SU-DHL-6 (cell line): ENCODE measurements around the gene FAM184B.

ENCODE experiments used
- H2AFZ ChIP-seq: fragments of 200-600 bp; sonication (generic); 2 replicates; pipeline ENCODE4 v1.6.1; 2014; ENCODE audit warnings: low read depth, mild to moderate bottlenecking, moderate library complexity, mixed read lengths, antibody characterized with exemption, low read length; ENCODE audit not compliant: severe bottlenecking
- H3F3A ChIP-seq: fragments of 200-600 bp; shearing (Covaris generic); 2 replicates; pipeline ENCODE4 v1.6.0; 2016; ENCODE audit warnings: antibody characterized with exemption, mild to moderate bottlenecking; ENCODE audit not compliant: insufficient read depth
- H3K27ac ChIP-seq: fragments of 200-600 bp; sonication (generic); 2 replicates; pipeline ENCODE4 v1.5.1; 2016; ENCODE audit warnings: low read depth, mild to moderate bottlenecking, low read length, moderate library complexity, mixed read lengths
- H3K27me3 ChIP-seq: fragments of 200-600 bp; sonication (generic), shearing (Covaris generic); 2 replicates; pipeline ENCODE4 v1.6.0; 2014; ENCODE audit warnings: mild to moderate bottlenecking, low read length
- H3K36me3 ChIP-seq: fragments of 200-600 bp; sonication (generic); 2 replicates; pipeline ENCODE4 v1.6.1; 2014; ENCODE audit warnings: mild to moderate bottlenecking, low read length, mixed read lengths
- H3K4me2 ChIP-seq: fragments of 300-600, 200-600 bp; shearing (Covaris generic), sonication (generic); 2 replicates; pipeline ENCODE4 v1.6.0; 2014; ENCODE audit warnings: low read length, low read depth, mild to moderate bottlenecking; ENCODE audit not compliant: poor library complexity, severe bottlenecking
- H3K4me3 ChIP-seq: fragments of 200-600 bp; sonication (generic); 2 replicates; pipeline ENCODE4 v1.5.1; 2014; ENCODE audit warnings: antibody characterized with exemption, low read length, mild to moderate bottlenecking, mixed read lengths; ENCODE audit not compliant: insufficient read depth, poor library complexity, severe bottlenecking
- H3K79me2 ChIP-seq: fragments of 200-600 bp; sonication (generic); 2 replicates; pipeline ENCODE4 v1.6.1; 2014; ENCODE audit warnings: mild to moderate bottlenecking, low read length, moderate library complexity; ENCODE audit not compliant: insufficient read depth
- H3K9ac ChIP-seq: fragments of 200-600 bp; sonication (generic); 2 replicates; pipeline ENCODE4 v1.7.0; 2014; ENCODE audit warnings: mild to moderate bottlenecking, low read length
- H3K9me2 ChIP-seq: fragments of 200-600 bp; sonication (generic); replicated peaks from 2 replicates; pipeline ENCODE4 v1.6.1; 2014; ENCODE audit warnings: low read length; ENCODE audit not compliant: insufficient read depth
- H3K9me3 ChIP-seq: fragments of 200-600 bp; sonication (generic); 2 replicates; pipeline ENCODE4 v1.6.1; 2014; ENCODE audit warnings: low read length, mixed read lengths; ENCODE audit not compliant: insufficient read depth
- H4K20me1 ChIP-seq: fragments of 200-600 bp; sonication (generic); 2 replicates; pipeline ENCODE4 v1.6.1; 2014; ENCODE audit warnings: low read depth, mild to moderate bottlenecking, antibody characterized with exemption, low read length, moderate library complexity, mixed read lengths
- EZH2phosphoT487 ChIP-seq: fragments of 200-600 bp; sonication (generic), shearing (Covaris generic); conservative IDR thresholded peaks from 2 replicates; pipeline ENCODE4 v1.6.1; 2018; ENCODE audit warnings: mild to moderate bottlenecking, antibody characterized with exemption, low read length, moderate library complexity, mixed read lengths
- TF ChIP-seq, protein P1 (sequence below): fragments of 200-600 bp; sonication (generic); IDR thresholded peaks from one replicate; pipeline ENCODE4 v1.5.1; 2017; ENCODE audit warnings: antibody characterized with exemption, mild to moderate bottlenecking, low read length, moderate library complexity; ENCODE audit not compliant: insufficient read depth, poor library complexity, severe bottlenecking

Gene FAM184B

DNA sequence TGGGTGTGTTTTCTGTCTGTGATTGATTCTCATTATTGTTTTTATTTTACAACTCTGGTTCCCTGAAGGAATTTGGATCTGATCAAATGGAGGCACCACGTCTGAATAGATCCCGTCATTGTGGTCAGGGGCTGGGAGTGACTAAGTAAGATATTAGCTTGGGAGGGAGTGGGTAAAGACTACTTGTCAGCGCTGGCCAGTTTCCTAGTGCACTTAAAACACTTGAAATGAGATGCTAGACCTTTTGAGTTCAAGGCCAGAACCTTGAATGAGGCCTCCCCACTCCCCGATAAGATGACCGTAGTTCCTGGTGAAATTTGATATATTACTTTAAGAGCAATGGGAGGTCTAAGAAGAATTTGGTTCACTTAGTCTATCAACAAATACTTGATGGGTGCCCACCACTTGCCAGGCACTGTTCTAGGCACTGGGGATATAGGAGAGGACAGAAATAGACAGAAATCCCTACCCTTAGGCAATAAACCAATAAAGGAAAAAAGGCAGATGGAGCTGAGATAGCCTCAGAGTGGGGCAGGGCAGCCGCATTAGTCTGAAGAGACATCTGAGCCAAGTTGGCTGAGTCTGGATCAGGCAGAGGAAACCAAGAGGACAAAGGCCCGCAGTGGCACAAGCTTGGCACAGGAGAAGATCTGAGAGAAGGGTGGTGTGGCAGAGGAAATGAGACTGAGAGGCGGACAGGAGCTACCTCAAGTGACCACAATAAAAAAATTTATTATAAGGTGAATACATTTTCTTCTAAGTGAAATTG, 11.8 kb downstream of the FAM184B start:
- Histone ChIP-seq H3K9me3 (no peaks in the 10 kb centered on the region), H3K9me2 (no peaks in the 10 kb centered on the region), H3K36me3 (no peaks in the 10 kb centered on the region), H2AFZ (no peak overlapping the region), H3K9ac (no peak overlapping the region), H3F3A (no peaks in the 10 kb centered on the region), H3K4me3 (no peak overlapping the region), H4K20me1 (no peaks in the 10 kb centered on the region), H3K4me2 (no peak overlapping the region), H3K27ac (no peak overlapping the region), H3K79me2 (no peaks in the 10 kb centered on the region), H3K27me3 (no peaks in the 10 kb centered on the region)
- TF ChIP-seq, protein P1, sequence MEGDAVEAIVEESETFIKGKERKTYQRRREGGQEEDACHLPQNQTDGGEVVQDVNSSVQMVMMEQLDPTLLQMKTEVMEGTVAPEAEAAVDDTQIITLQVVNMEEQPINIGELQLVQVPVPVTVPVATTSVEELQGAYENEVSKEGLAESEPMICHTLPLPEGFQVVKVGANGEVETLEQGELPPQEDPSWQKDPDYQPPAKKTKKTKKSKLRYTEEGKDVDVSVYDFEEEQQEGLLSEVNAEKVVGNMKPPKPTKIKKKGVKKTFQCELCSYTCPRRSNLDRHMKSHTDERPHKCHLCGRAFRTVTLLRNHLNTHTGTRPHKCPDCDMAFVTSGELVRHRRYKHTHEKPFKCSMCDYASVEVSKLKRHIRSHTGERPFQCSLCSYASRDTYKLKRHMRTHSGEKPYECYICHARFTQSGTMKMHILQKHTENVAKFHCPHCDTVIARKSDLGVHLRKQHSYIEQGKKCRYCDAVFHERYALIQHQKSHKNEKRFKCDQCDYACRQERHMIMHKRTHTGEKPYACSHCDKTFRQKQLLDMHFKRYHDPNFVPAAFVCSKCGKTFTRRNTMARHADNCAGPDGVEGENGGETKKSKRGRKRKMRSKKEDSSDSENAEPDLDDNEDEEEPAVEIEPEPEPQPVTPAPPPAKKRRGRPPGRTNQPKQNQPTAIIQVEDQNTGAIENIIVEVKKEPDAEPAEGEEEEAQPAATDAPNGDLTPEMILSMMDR: no peak
- no peak for TF ChIP-seq EZH2phosphoT487

DNA sequence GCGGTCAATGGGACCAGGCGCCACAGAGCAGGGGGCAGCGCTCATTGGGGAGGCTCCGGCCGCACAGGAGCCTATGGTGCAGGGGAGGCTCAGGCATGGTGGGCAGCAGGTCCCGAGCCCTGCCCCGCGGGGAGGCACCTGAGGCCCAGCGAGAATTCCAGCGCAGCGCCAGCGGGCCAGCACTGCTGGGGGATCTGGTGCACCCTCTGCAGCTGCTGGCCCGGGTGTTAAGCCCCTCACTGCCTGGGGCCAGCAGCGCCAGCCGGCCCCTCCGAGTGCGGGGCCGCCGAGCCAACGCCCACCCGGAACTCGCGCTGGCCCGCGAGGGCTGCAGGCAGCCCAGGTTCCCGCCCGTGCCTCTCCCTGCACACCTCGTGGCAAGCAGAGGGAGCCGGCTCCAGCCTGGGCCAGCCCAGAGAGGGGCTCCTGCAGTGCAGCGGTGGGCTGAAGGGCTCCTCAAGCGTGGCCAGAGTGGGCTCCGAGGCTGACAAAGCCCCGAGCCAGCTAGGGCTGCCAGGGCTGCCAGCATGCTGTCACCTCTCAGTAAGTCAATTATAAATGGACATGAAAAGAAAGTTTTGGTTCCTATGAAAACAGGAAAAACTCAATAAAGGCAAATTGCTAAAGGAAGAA, 14.5 kb downstream of the FAM184B start:
- no peaks in the 10 kb centered on the region for H3K9me2 ChIP-seq
- no peak overlapping the region for H2AFZ ChIP-seq
- no peak for TF ChIP-seq EZH2phosphoT487
- TF ChIP-seq, protein P1: no peak
- H3K4me3 ChIP-seq: no peak overlapping the region
- no peaks in the 10 kb centered on the region for H3K36me3 ChIP-seq
- no peaks in the 10 kb centered on the region for H3K27me3 ChIP-seq
- H3F3A ChIP-seq: no peaks in the 10 kb centered on the region
- no peak overlapping the region for H3K9ac ChIP-seq
- no peaks in the 10 kb centered on the region for H3K9me3 ChIP-seq
- H3K79me2 ChIP-seq: no peaks in the 10 kb centered on the region
- no peaks in the 10 kb centered on the region for H4K20me1 ChIP-seq
- no peak overlapping the region for H3K4me2 ChIP-seq
- H3K27ac ChIP-seq: no peak overlapping the region

DNA sequence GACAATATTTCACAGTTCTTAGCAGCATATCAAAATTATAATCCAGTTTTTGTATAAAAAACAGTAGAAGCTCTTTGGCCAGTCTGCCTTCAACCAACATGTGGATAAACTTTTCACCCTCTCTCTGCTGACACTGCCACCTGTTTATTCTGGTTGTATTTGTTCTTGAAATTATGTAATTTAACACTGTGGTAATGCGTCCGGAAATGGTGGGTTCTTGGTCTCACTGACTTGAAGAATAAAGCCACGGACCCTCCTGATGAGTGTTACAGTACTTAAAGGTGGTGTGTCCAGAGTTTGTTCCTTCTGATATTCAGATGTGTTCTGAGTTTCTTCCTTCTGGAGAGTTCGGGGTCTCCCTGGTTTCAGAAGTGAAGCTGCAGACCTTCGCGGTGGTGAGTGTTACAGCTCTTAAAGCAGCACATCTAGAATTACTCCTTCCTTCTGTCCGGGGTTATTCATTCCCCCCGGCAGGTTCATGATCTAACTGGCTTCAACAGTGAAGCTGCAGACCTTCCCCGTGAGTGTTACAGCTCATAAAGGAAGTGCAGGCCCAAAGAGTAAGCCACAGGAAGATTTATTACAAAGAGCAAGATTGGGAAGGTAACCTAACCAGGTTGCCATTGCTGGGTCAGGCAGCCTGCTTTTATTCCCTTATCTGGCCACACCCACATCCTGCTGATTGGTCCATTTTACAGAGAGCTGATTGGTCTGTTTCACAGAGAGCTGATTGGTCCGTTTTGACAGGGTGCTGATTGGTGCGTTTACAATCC, 15.7 kb downstream of the FAM184B start:
- H3K36me3 ChIP-seq: no peaks in the 10 kb centered on the region
- H4K20me1 ChIP-seq: no peaks in the 10 kb centered on the region
- no peaks in the 10 kb centered on the region for H3K27me3 ChIP-seq
- H3K4me3 ChIP-seq: no peak overlapping the region
- no peak overlapping the region for H3K9ac ChIP-seq
- H3K9me3 ChIP-seq: no peaks in the 10 kb centered on the region
- no peaks in the 10 kb centered on the region for H3K9me2 ChIP-seq
- H2AFZ ChIP-seq: no peak overlapping the region
- no peaks in the 10 kb centered on the region for H3F3A ChIP-seq
- TF ChIP-seq EZH2phosphoT487: no peak
- TF ChIP-seq, protein P1: no peak
- H3K4me2 ChIP-seq: no peak overlapping the region
- H3K27ac ChIP-seq: no peak overlapping the region
- no peaks in the 10 kb centered on the region for H3K79me2 ChIP-seq
